Ishikawa (cell line): ENCODE data around the gene FTO.

Experiments
- CEBPB ChIP-seq: IDR thresholded peaks from 2 replicates; pipeline ENCODE4 v1.6.1; 2012
- CREB1 ChIP-seq: IDR thresholded peaks from 2 replicates; pipeline ENCODE4 v1.6.1; 2012; ENCODE audit warnings: low read depth
- EGR1 ChIP-seq: IDR thresholded peaks from 2 replicates; pipeline ENCODE4 v1.6.1; 2012
- EP300 ChIP-seq: IDR thresholded peaks from 2 replicates; pipeline ENCODE4 v1.6.1; 2012; ENCODE audit warnings: borderline replicate concordance
- FOXM1 ChIP-seq: IDR thresholded peaks from 2 replicates; pipeline ENCODE4 v1.6.1; 2012; ENCODE audit warnings: low read depth, borderline replicate concordance
- NFIC ChIP-seq: IDR thresholded peaks from 2 replicates; pipeline ENCODE4 v1.6.1; 2012
- RAD21 ChIP-seq: IDR thresholded peaks from 2 replicates; pipeline ENCODE4 v1.6.1; 2012; ENCODE audit warnings: low read depth
- TAF1 ChIP-seq: IDR thresholded peaks from 2 replicates; pipeline ENCODE4 v1.6.1; 2012; ENCODE audit warnings: low read depth, mild to moderate bottlenecking
- TCF12 ChIP-seq: IDR thresholded peaks from 2 replicates; pipeline ENCODE4 v1.6.1; 2012; ENCODE audit warnings: low read depth
- TEAD4 ChIP-seq: IDR thresholded peaks from 2 replicates; pipeline ENCODE4 v1.6.1; 2012
- YY1 ChIP-seq: IDR thresholded peaks from 2 replicates; pipeline ENCODE4 v1.6.1; 2012; ENCODE audit warnings: low read depth
- ZBTB7A ChIP-seq: IDR thresholded peaks from 2 replicates; pipeline ENCODE4 v1.6.1; 2012; ENCODE audit warnings: low read depth
- TF ChIP-seq, protein P1 (sequence below): IDR thresholded peaks from 2 replicates; pipeline ENCODE4 v1.6.1; 2012
- TF ChIP-seq, protein P2 (sequence below): IDR thresholded peaks from 2 replicates; pipeline ENCODE4 v1.6.1; 2012
- TF ChIP-seq, protein P3 (sequence below): IDR thresholded peaks from 2 replicates; pipeline ENCODE4 v1.6.1; 2012; ENCODE audit warnings: low read depth, mild to moderate bottlenecking

Gene FTO

DNA sequence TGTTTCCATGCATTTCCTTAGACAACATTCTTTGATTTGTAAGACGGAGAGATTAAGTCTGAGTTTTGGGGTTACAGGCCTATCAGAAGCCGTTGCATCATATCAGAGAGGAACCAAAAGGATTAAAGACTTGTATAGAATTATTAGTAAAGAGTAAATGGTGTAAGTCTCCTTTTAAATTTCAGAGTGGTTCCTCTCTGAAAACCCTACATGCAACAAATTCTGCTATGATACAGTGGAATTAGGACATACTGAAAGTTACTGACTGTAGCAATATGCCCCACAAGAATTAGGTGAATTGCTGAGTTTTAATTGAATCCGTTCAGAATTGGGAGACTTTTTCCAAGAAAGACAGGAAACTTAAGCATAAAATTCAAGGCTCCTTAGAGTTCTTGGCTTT lies 221.6 kb downstream of the FTO start:
- no peak for TF ChIP-seq FOXM1
- TF ChIP-seq, protein P1, sequence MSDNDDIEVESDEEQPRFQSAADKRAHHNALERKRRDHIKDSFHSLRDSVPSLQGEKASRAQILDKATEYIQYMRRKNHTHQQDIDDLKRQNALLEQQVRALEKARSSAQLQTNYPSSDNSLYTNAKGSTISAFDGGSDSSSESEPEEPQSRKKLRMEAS = no peak
- TF ChIP-seq TAF1 = no peak
- TF ChIP-seq YY1 = no peak
- no peak for TF ChIP-seq CEBPB
- no peak for TF ChIP-seq NFIC
- TF ChIP-seq ZBTB7A = no peak
- TF ChIP-seq EGR1 = no peak
- TF ChIP-seq CREB1 = no peak
- no peak for TF ChIP-seq EP300
- TF ChIP-seq, protein P2, sequence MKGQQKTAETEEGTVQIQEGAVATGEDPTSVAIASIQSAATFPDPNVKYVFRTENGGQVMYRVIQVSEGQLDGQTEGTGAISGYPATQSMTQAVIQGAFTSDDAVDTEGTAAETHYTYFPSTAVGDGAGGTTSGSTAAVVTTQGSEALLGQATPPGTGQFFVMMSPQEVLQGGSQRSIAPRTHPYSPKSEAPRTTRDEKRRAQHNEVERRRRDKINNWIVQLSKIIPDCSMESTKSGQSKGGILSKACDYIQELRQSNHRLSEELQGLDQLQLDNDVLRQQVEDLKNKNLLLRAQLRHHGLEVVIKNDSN = no peak
- TF ChIP-seq, protein P3, sequence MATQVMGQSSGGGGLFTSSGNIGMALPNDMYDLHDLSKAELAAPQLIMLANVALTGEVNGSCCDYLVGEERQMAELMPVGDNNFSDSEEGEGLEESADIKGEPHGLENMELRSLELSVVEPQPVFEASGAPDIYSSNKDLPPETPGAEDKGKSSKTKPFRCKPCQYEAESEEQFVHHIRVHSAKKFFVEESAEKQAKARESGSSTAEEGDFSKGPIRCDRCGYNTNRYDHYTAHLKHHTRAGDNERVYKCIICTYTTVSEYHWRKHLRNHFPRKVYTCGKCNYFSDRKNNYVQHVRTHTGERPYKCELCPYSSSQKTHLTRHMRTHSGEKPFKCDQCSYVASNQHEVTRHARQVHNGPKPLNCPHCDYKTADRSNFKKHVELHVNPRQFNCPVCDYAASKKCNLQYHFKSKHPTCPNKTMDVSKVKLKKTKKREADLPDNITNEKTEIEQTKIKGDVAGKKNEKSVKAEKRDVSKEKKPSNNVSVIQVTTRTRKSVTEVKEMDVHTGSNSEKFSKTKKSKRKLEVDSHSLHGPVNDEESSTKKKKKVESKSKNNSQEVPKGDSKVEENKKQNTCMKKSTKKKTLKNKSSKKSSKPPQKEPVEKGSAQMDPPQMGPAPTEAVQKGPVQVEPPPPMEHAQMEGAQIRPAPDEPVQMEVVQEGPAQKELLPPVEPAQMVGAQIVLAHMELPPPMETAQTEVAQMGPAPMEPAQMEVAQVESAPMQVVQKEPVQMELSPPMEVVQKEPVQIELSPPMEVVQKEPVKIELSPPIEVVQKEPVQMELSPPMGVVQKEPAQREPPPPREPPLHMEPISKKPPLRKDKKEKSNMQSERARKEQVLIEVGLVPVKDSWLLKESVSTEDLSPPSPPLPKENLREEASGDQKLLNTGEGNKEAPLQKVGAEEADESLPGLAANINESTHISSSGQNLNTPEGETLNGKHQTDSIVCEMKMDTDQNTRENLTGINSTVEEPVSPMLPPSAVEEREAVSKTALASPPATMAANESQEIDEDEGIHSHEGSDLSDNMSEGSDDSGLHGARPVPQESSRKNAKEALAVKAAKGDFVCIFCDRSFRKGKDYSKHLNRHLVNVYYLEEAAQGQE = no peak
- TF ChIP-seq RAD21 = no peak
- TF ChIP-seq TCF12 = no peak
- TF ChIP-seq TEAD4 = no peak

DNA sequence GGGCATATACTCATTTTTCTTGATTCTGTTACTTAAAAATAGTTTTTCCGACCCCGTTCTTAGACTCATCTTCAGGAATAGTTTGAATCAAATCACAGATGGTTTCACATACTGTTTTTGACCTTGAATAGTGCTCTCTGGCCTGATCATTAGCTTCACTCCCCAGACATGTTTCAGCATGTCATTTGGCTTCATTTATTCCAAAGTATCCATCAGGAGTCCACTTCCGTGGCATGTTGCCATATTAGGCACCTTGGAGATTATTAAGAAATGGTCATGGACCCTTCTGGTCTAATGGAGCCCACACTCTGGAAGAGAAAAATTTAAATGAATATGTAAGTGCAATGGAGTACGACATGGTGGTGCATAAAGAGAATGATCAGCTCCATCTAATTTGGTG lies 222.3 kb downstream of the FTO start:
- TF ChIP-seq FOXM1 (no peak), CEBPB (no peak), EGR1 (no peak), ZBTB7A (no peak)

DNA sequence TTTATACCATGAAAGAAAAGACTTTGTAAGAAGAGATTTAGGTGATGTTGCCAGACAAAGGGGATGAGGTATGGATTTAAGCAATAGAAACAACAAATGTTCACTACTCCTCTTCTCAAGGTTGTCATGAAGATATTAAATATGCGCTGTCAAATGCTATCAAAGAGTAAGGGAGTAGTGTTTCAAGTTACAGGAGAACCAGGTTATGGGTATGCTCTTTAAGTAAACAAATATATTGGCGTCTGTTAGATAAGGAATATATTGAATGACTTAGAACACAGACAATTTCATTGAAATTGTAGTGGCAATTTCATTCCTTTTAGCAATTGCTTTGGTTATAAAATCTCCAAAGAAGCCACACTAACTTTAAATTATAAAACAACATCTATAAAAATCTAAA lies 229.0 kb downstream of the FTO start:
- TF ChIP-seq CEBPB = no peak
- TF ChIP-seq TEAD4 = no peak
- TF ChIP-seq, protein P3 = no peak
- no peak for TF ChIP-seq EGR1
- TF ChIP-seq FOXM1 = no peak
- TF ChIP-seq TCF12 = no peak

DNA sequence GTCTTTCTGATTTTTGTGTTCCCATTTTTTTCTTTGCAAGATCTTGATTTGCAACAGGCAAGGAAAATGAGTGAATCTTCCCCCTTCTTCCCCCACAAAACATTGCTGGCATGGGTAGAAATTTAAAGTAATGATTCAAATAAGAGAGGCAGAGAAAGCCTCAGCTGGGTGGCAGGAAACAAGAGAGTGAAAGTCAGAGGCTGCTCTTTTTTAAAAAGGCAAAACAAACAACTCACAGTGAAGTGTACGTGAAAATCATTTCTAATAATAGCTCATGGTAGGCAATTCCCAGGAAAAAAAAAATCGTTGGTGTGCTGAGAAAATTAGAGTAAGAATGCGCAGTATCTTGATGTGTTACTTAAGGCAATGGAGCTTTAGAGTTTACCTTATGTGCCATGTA lies 229.5 kb downstream of the FTO start:
- TF ChIP-seq TCF12 = no peak
- no peak for TF ChIP-seq FOXM1
- TF ChIP-seq, protein P1 = no peak
- no peak for TF ChIP-seq EGR1
- TF ChIP-seq TAF1 = no peak
- TF ChIP-seq RAD21 = no peak
- TF ChIP-seq EP300 = no peak
- TF ChIP-seq, protein P3 = no peak
- no peak for TF ChIP-seq TEAD4
- no peak for TF ChIP-seq NFIC
- no peak for TF ChIP-seq CEBPB
- no peak for TF ChIP-seq ZBTB7A
- no peak for TF ChIP-seq CREB1

DNA sequence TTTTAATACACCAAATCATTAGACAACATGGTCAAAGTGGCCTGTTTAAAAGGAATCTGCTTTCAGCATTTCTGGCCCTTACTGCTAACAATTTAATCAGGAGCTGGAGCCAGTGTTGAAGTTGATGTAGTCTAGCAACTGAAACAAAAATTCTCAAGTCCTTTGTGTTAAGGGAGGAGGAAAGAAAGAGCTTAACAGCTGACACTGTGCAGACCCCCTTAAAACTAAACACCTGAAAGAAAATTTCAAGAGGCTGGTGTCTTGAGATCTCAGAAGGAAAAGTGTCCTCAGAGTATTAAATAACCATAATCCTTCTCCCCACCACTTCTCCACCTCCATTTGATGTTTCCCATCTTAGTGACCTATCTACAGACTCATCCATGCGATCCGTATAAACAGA lies 232.1 kb downstream of the FTO start:
- TF ChIP-seq FOXM1 (no peak), TAF1 (no peak), RAD21 (no peak), TEAD4 (no peak), ZBTB7A (no peak), CREB1 (no peak), NFIC (no peak), TCF12 (no peak)
- TF ChIP-seq, protein P1 = no peak
- TF ChIP-seq, protein P2 = no peak
